SK-MEL-5 (cell line): ENCODE results near the gene CDC37. TPM values are rescaled to one million over a fixed set of nuclear protein-coding genes. Genes with fewer than 3 reads are reported as not detected.

Experiments
- total RNA-seq: library from RNA; depleted of rRNA; stranded (reverse); fragments of >200 nt; shearing (Covaris generic); gene quantifications from 2 replicates; pipeline ENCODE4 v1.2.3, GENCODE V29; 2014; rRNA removed

CDC37 gene
- total RNA-seq, 1 experiment from 2014 or later = 232 TPM

Other genes starting within 250 kb of the CDC37 start
- 34.1 and 42.1 TPM in 2 replicates for gene DNMT1, start 208.6 kb downstream of the CDC37 start, total RNA-seq
- 4.7 and 4.9 TPM in 2 replicates for gene S1PR2, start 172.2 kb downstream of the CDC37 start, total RNA-seq
- 66.9 and 68.1 TPM in 2 replicates for gene MRPL4, start 151.3 kb downstream of the CDC37 start, total RNA-seq
- 45.0 and 46.2 TPM in 2 replicates for gene ICAM1, start 132.4 kb downstream of the CDC37 start, total RNA-seq
- gene ICAM4, start 116.6 kb downstream of the CDC37 start, total RNA-seq = 0.08 TPM in 1 of 2 replicates, not detected in the other
- gene ICAM5, start 113.6 kb downstream of the CDC37 start, total RNA-seq = 0.29 and 0.66 TPM in 2 replicates
- gene ZGLP1, start 93.7 kb downstream of the CDC37 start, total RNA-seq = 0.08 and 0.69 TPM in 2 replicates
- gene FDX2, start 87.5 kb downstream of the CDC37 start, total RNA-seq = 19.5 and 23.1 TPM in 2 replicates
- gene RAVER1, start 70.0 kb downstream of the CDC37 start, total RNA-seq = 7.3 and 8.1 TPM in 2 replicates
- gene ICAM3, start 63.9 kb downstream of the CDC37 start, total RNA-seq = 6.1 and 7.6 TPM in 2 replicates
- gene TYK2, start 23.0 kb downstream of the CDC37 start, total RNA-seq = 26.5 and 31.6 TPM in 2 replicates
- 1.5 and 2.5 TPM in 2 replicates for gene PDE4A, start 17.0 kb upstream of the CDC37 start, total RNA-seq
- gene KEAP1, start 99.8 kb upstream of the CDC37 start, total RNA-seq = 21.8 and 23.4 TPM in 2 replicates
- 2.6 and 3.2 TPM in 2 replicates for gene S1PR5, start 113.9 kb upstream of the CDC37 start, total RNA-seq
- gene ATG4D, start 140.4 kb upstream of the CDC37 start, total RNA-seq = 35.2 and 37.1 TPM in 2 replicates
- gene KRI1, start 162.5 kb upstream of the CDC37 start, total RNA-seq = 7.9 and 9.3 TPM in 2 replicates
- gene CDKN2D, start 165.4 kb upstream of the CDC37 start, total RNA-seq = 2.3 and 2.9 TPM in 2 replicates
- not detected in 2 replicates for gene AP1M2, start 183.8 kb upstream of the CDC37 start, total RNA-seq
- gene SLC44A2, start 222.0 kb upstream of the CDC37 start, total RNA-seq = 3.1 and 3.2 TPM in 2 replicates